KOPT-K1 (cell line): ENCODE results near the gene ERRFI1.

Experiments
- H3K27ac ChIP-seq: fragments of 200-600 bp; sonication (generic); 2 replicates; pipeline ENCODE4 v1.5.1; 2016; ENCODE audit warnings: antibody characterized with exemption, mild to moderate bottlenecking, low read depth, low read length; ENCODE audit not compliant: poor library complexity, severe bottlenecking
- H3K36me3 ChIP-seq: fragments of 200-600 bp; sonication (generic); 2 replicates; pipeline ENCODE4 v1.5.1; 2017; ENCODE audit warnings: antibody characterized with exemption, mild to moderate bottlenecking, low read length, moderate library complexity; ENCODE audit not compliant: insufficient read depth
- H3K9me3 ChIP-seq: fragments of 200-600 bp; sonication (generic); 2 replicates; pipeline ENCODE4 v1.5.1; 2017; ENCODE audit warnings: antibody characterized with exemption, low read length, mild to moderate bottlenecking; ENCODE audit not compliant: insufficient read depth, poor library complexity, severe bottlenecking

ERRFI1 gene

DNA sequence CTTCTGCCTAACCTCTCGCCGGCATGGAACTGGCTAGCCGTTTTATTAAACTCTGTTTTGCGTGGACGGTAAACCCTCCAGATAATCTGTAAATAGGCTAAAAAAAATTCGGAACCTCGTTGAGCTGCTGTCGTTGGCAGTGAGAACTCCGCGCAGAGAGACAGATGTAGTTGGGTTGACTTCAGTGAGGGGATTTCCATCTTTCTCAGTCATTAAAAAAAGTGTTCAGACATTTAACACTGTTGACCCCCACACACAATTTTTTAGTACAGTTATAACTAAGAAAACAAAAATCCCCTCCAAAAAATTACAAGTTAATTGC lies 64.1 kb downstream of the ERRFI1 start:
- Histone ChIP-seq H3K27ac (peak overlapping the region; percentile 78), H3K9me3 (no peaks in the 10 kb centered on the region), H3K36me3 (peaks cover 40% of the 10 kb centered on the region)
